GM23338 (cell line): Measurements from ENCODE around the gene OR52R1.

Source experiments
- CTCF ChIP-seq, 2 experiments: fragments of 200-600 bp in 1 of 2; sonication (generic) in 1 of 2; conservative IDR thresholded peaks; 2 replicates each; pipeline versions ENCODE4 v1.5.1 to v1.6.1; 2016 to 2017; ENCODE audit warnings: antibody characterized with exemption in 2 of 2, low read depth in 2 of 2, mild to moderate bottlenecking in 2 of 2, moderate library complexity in 1 of 2
- EZH2 ChIP-seq: fragments of 200-600 bp; sonication (generic); IDR thresholded peaks from one replicate; pipeline ENCODE4 v1.8.0; 2017; ENCODE audit warnings: antibody characterized with exemption, mild to moderate bottlenecking, low read depth; ENCODE audit not compliant: unreplicated experiment
- EZH2phosphoT487 ChIP-seq: fragments of 200-600 bp; sonication (generic); IDR thresholded peaks from one replicate; pipeline ENCODE4 v1.8.1; 2018; ENCODE audit warnings: antibody characterized with exemption; ENCODE audit not compliant: unreplicated experiment
- JUNB ChIP-seq: IDR thresholded peaks from one replicate; pipeline ENCODE4 v1.6.1; 2016; ENCODE audit warnings: antibody characterized with exemption; ENCODE audit not compliant: unreplicated experiment
- POLR2AphosphoS5 ChIP-seq: IDR thresholded peaks from 2 replicates; pipeline ENCODE4 v1.6.1; 2016; ENCODE audit warnings: antibody characterized with exemption, low read depth
- REST ChIP-seq: IDR thresholded peaks from one replicate; pipeline ENCODE4 v1.6.1; 2018; ENCODE audit warnings: antibody characterized with exemption; ENCODE audit not compliant: unreplicated experiment
- ZNF462 ChIP-seq: fragments of 250-450 bp; sonication (Bioruptor Pico); IDR thresholded peaks from 2 replicates; pipeline ENCODE4 v1.5.0; 2020; ENCODE audit warnings: mild to moderate bottlenecking, moderate library complexity
- TF ChIP-seq, protein P1 (sequence below): IDR thresholded peaks from 2 replicates; pipeline ENCODE4 v1.6.1; 2016; ENCODE audit warnings: antibody characterized with exemption

GRCh38 chr11:4825132-4825531, 21.0 kb upstream of the OR52R1 start:
- TF ChIP-seq POLR2AphosphoS5, result no peak
- no peak for TF ChIP-seq JUNB
- TF ChIP-seq EZH2phosphoT487, result no peak
- TF ChIP-seq CTCF (conservative IDR thresholded peaks at IDR 0.05; ENCODE audit: low read depth in 2 of 2), result no peak
- TF ChIP-seq EZH2, result no peak
- TF ChIP-seq ZNF462 (CRISPR knock-in tag), result no peak
- no peak for TF ChIP-seq REST
- TF ChIP-seq, protein P1, sequence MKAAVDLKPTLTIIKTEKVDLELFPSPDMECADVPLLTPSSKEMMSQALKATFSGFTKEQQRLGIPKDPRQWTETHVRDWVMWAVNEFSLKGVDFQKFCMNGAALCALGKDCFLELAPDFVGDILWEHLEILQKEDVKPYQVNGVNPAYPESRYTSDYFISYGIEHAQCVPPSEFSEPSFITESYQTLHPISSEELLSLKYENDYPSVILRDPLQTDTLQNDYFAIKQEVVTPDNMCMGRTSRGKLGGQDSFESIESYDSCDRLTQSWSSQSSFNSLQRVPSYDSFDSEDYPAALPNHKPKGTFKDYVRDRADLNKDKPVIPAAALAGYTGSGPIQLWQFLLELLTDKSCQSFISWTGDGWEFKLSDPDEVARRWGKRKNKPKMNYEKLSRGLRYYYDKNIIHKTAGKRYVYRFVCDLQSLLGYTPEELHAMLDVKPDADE, result no peak
